Measurements from ENCODE around the gene EEF2KMT.

The EEF2KMT gene

DNA sequence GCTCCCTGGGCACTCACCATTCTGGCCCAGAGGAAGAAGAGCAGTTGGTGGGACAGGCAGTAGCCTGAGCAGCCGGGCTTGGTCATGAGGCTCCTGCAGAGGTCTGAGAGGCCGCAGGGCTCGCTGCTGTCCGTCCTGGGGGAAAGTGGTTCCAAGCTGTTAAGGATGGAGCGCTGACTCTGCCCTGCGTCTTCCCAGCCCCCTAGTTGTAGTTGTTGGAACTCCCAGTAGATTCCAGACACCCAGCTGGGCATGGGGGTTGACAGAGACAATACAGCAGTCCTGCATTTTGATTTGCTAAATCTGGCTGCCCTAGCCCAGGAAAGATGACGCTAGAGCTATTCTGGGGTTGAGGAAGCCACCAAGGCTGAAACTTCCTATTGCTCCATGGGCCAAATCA, 39.1 kb downstream of the EEF2KMT start:
- no peak overlapping the region for H3K4me3 ChIP-seq (ENCODE audit: low read length, poor library complexity, severe bottlenecking)
- no peak overlapping the region for H3K4me2 ChIP-seq (ENCODE audit: low read depth, low read length, poor library complexity, severe bottlenecking)
- no peaks in the 10 kb centered on the region for H3K27me3 ChIP-seq (ENCODE audit: insufficient read depth, low read length, poor library complexity, severe bottlenecking)
- H3K36me3 ChIP-seq (ENCODE audit: insufficient read depth, low read length) = no peaks in the 10 kb centered on the region
- H3K9me3 ChIP-seq (ENCODE audit: insufficient read depth, low read depth, low read length) = no peaks in the 10 kb centered on the region
- TF ChIP-seq EZH2phosphoT487 (IDR thresholded peaks at IDR 0.05; ENCODE audit: borderline replicate concordance) = no peak
- no peaks in the 10 kb centered on the region for H3K79me2 ChIP-seq (ENCODE audit: insufficient read depth, low read length)
- H3K9ac ChIP-seq (ENCODE audit: low read depth, low read length, poor library complexity, severe bottlenecking) = no peak overlapping the region
- no peaks in the 10 kb centered on the region for H3F3A ChIP-seq (ENCODE audit: low read depth)
- H2AFZ ChIP-seq (ENCODE audit: low read length) = no peak overlapping the region
- H3K4me1 ChIP-seq (ENCODE audit: insufficient read depth, low read length, poor library complexity, severe bottlenecking) = no peaks in the 10 kb centered on the region
- H3K9me2 ChIP-seq (replicated peaks; ENCODE audit: low read depth, low read length) = no peaks in the 10 kb centered on the region
- no peaks in the 10 kb centered on the region for H4K20me1 ChIP-seq (ENCODE audit: insufficient read depth, low read length, poor library complexity, severe bottlenecking)

DNA sequence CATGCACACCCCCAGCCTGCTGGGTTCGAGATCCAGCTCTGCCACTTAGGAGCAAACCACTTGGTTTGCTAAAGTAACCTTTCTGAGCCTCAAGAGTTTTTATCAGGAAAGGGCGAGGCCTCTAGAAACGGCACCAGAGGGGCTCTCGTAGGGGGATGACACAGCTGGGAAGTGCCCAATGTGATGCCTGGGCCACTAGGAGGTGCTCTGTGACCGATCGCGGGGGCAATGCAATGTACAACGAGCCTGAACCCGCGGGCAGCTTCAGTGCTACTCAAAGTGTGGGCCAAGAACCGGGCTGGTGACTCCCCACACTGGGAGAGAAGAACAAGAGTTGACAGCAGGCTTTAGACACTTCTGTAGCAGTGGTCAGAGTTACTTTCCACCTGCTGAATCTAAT, 41.2 kb downstream of the EEF2KMT start:
- 0 out of 2 replicates have a peak overlapping the region, but pooled peaks have one; percentile 55 for H2AFZ ChIP-seq (ENCODE audit: low read length)
- no peak overlapping the region for H3K4me2 ChIP-seq (ENCODE audit: low read depth, low read length, poor library complexity, severe bottlenecking)

DNA sequence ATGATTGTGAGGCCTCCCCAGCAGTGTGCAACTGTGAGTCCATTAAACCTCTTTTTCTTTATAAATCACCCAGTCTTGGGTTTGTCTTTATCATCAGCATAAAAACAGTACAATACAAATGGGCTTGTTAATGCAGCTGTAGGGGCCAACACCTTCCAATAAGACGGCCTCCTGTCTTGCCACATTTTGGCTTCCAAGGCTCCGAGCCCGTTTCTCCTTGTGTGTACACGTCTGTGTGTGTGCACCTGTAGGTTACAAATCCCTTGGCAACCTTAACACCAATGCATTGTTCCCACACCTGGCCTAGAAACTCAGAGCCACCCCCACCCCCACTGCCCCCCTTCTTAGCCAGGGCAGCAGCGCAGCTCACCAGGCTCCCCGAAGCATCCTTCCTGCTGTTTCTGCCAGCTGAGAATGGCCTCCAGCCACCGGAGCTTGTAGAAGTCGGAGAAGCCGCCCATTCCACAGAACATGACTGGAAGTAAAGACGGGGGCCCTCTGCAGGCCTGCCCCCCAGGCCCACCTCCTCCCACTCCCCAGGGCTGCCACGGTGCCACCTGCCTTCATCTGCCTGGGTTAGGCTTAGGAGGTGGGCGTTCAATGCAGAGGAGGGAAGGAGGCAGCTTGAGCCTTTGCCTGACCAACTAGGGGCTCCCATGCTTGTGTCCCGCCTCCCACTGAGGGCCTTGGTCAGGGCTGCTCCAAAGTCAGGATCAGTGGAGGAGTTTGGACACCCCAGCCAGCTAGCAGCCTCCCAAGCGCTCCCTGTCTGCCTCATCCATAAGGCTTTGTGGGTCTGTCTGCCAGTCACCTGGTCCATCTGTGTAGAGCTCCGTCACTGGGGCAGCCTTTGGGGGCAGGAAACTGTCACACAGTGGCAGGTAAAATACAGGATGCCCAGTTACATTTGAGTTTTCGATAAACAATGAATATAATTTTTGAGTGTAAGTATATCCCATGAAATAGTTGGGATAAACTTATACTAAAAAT, 42.4 kb downstream of the EEF2KMT start:
- Histone ChIP-seq H3F3A (ENCODE audit: low read depth) (no peaks in the 10 kb centered on the region), H4K20me1 (ENCODE audit: insufficient read depth, low read length, poor library complexity, severe bottlenecking) (no peaks in the 10 kb centered on the region), H2AFZ (ENCODE audit: low read length) (no peak overlapping the region), H3K4me2 (ENCODE audit: low read depth, low read length, poor library complexity, severe bottlenecking) (no peak overlapping the region), H3K36me3 (ENCODE audit: insufficient read depth, low read length) (no peaks in the 10 kb centered on the region), H3K9ac (ENCODE audit: low read depth, low read length, poor library complexity, severe bottlenecking) (no peak overlapping the region), H3K27me3 (ENCODE audit: insufficient read depth, low read length, poor library complexity, severe bottlenecking) (no peaks in the 10 kb centered on the region), H3K79me2 (ENCODE audit: insufficient read depth, low read length) (no peaks in the 10 kb centered on the region), H3K9me2 (replicated peaks; ENCODE audit: low read depth, low read length) (no peaks in the 10 kb centered on the region), H3K4me3 (ENCODE audit: low read length, poor library complexity, severe bottlenecking) (no peak overlapping the region), H3K4me1 (ENCODE audit: insufficient read depth, low read length, poor library complexity, severe bottlenecking) (no peaks in the 10 kb centered on the region), H3K9me3 (ENCODE audit: insufficient read depth, low read depth, low read length) (no peaks in the 10 kb centered on the region)
- TF ChIP-seq EZH2phosphoT487 (IDR thresholded peaks at IDR 0.05; ENCODE audit: borderline replicate concordance) = no peak
- TF ChIP-seq, protein P1, sequence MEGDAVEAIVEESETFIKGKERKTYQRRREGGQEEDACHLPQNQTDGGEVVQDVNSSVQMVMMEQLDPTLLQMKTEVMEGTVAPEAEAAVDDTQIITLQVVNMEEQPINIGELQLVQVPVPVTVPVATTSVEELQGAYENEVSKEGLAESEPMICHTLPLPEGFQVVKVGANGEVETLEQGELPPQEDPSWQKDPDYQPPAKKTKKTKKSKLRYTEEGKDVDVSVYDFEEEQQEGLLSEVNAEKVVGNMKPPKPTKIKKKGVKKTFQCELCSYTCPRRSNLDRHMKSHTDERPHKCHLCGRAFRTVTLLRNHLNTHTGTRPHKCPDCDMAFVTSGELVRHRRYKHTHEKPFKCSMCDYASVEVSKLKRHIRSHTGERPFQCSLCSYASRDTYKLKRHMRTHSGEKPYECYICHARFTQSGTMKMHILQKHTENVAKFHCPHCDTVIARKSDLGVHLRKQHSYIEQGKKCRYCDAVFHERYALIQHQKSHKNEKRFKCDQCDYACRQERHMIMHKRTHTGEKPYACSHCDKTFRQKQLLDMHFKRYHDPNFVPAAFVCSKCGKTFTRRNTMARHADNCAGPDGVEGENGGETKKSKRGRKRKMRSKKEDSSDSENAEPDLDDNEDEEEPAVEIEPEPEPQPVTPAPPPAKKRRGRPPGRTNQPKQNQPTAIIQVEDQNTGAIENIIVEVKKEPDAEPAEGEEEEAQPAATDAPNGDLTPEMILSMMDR (conservative IDR thresholded peaks at IDR 0.05; ENCODE audit: low read length) = no peak

More for the DNA sequence above, 41.2 kb downstream of the EEF2KMT start:
- no peaks in the 10 kb centered on the region for H3K27me3 ChIP-seq (ENCODE audit: insufficient read depth, low read length, poor library complexity, severe bottlenecking)
- H3K9ac ChIP-seq (ENCODE audit: low read depth, low read length, poor library complexity, severe bottlenecking) = no peak overlapping the region
- H3K9me3 ChIP-seq (ENCODE audit: insufficient read depth, low read depth, low read length) = no peaks in the 10 kb centered on the region
- H4K20me1 ChIP-seq (ENCODE audit: insufficient read depth, low read length, poor library complexity, severe bottlenecking) = no peaks in the 10 kb centered on the region
- H3K9me2 ChIP-seq (replicated peaks; ENCODE audit: low read depth, low read length) = no peaks in the 10 kb centered on the region
- no peaks in the 10 kb centered on the region for H3F3A ChIP-seq (ENCODE audit: low read depth)
- H3K79me2 ChIP-seq (ENCODE audit: insufficient read depth, low read length) = no peaks in the 10 kb centered on the region
- H3K4me3 ChIP-seq (ENCODE audit: low read length, poor library complexity, severe bottlenecking) = no peak overlapping the region
- TF ChIP-seq, protein P1 (conservative IDR thresholded peaks at IDR 0.05; ENCODE audit: low read length) = peak; percentile 62
- TF ChIP-seq EZH2phosphoT487 (IDR thresholded peaks at IDR 0.05; ENCODE audit: borderline replicate concordance) = no peak
- H3K4me1 ChIP-seq (ENCODE audit: insufficient read depth, low read length, poor library complexity, severe bottlenecking) = no peaks in the 10 kb centered on the region
- no peaks in the 10 kb centered on the region for H3K36me3 ChIP-seq (ENCODE audit: insufficient read depth, low read length)
